H1 (cell line): ENCODE data around the gene ISOC1. TPM values are rescaled to one million over a fixed set of nuclear protein-coding genes. Genes with fewer than 3 reads are reported as not detected.

Experiments
- CTCF ChIA-PET: fragments of 300-600 bp; sonication (Branson Sonifier 250); formaldehyde crosslinking; loops from one replicate; lab custom pipeline; 2021; ENCODE audit not compliant: partially characterized antibody; lab: Charles Lee
- POLR2A ChIA-PET: fragments of 300-600 bp; sonication (Branson Sonifier 250); formaldehyde crosslinking; loops from one replicate; lab custom pipeline; 2021; ENCODE audit warnings: inconsistent platforms; ENCODE audit not compliant: partially characterized antibody; lab: Charles Lee
- DNase-seq, 2 experiments: peaks; one replicate each; pipeline versions ENCODE4 v3.0.0 to v3.0.0-alpha.2; 2010 to 2022; ENCODE audit warnings: low spot score in 2 of 2, low read depth in 1 of 2, mixed read lengths in 1 of 2
- FAIRE-seq: peaks from 2 replicates; lab custom pipeline; 2011; peaks lifted over from hg19 to GRCh38; lab: Jason Lieb, UNC
- H2AFZ ChIP-seq: 2 replicates; pipeline ENCODE4 v1.8.1; 2012; ENCODE audit warnings: low read length, inconsistent platforms
- H2AK5ac ChIP-seq: 2 replicates; pipeline ENCODE4 v1.6.1; 2013; ENCODE audit warnings: low read depth, low read length
- H2BK120ac ChIP-seq: replicated peaks from 2 replicates; pipeline ENCODE3; 2013; ENCODE audit warnings: low read depth, low read length, inconsistent platforms
- H2BK12ac ChIP-seq: 2 replicates; pipeline ENCODE4 v1.6.1; 2013; ENCODE audit warnings: low read depth, low read length
- H2BK15ac ChIP-seq: 2 replicates; pipeline ENCODE4 v1.6.1; 2013; ENCODE audit warnings: low read length
- H2BK20ac ChIP-seq: 2 replicates; pipeline ENCODE4 v1.6.1; 2013; ENCODE audit warnings: low read length
- H2BK5ac ChIP-seq: 2 replicates; pipeline ENCODE4 v1.6.1; 2013; ENCODE audit warnings: low read depth, low read length
- H3K14ac ChIP-seq: 2 replicates; pipeline ENCODE4 v1.6.1; 2013; ENCODE audit warnings: inconsistent platforms; ENCODE audit not compliant: insufficient read length
- H3K18ac ChIP-seq: 2 replicates; pipeline ENCODE4 v1.6.1; 2013; ENCODE audit warnings: low read length; ENCODE audit errors: extremely low read depth
- H3K23ac ChIP-seq: 2 replicates; pipeline ENCODE4 v1.6.1; 2013; ENCODE audit warnings: inconsistent platforms; ENCODE audit not compliant: insufficient read length
- H3K23me2 ChIP-seq: 2 replicates; pipeline ENCODE4 v1.6.1; 2013; ENCODE audit warnings: low read depth, low read length
- H3K27ac ChIP-seq: 2 replicates; pipeline ENCODE4 v1.6.1; 2011; ENCODE audit warnings: low read depth, low read length, inconsistent platforms
- H3K27me3 ChIP-seq, 4 experiments: replicated peaks in 1 of 4; 1 replicate in 1 of 4; 2 replicates in 3 of 4; pipeline versions ENCODE4 v1.6.1 to v1.8.1; 2011 to 2013; ENCODE audit warnings: low read length in 3 of 4, mild to moderate bottlenecking in 3 of 4, inconsistent platforms in 2 of 4, mixed read lengths in 2 of 4, moderate library complexity in 1 of 4; ENCODE audit not compliant: control insufficient read depth in 3 of 4, insufficient read depth in 3 of 4; ENCODE audit errors: extremely low read depth in 1 of 4
- H3K36me3 ChIP-seq, 4 experiments: 2 replicates each; pipeline versions ENCODE4 v1.6.1 to v1.8.1; 2011 to 2013; ENCODE audit warnings: mild to moderate bottlenecking in 4 of 4, low read length in 3 of 4, moderate library complexity in 2 of 4, control low read depth in 1 of 4, inconsistent platforms in 1 of 4; ENCODE audit not compliant: insufficient read depth in 4 of 4, control insufficient read depth in 2 of 4
- H3K4ac ChIP-seq: replicated peaks from 2 replicates; pipeline ENCODE3; 2013; ENCODE audit warnings: low read length, low read depth, mixed read lengths, inconsistent platforms; ENCODE audit not compliant: insufficient read length
- H3K4me1 ChIP-seq, 4 experiments: replicated peaks in 1 of 4; 1 replicate in 1 of 4; 2 replicates in 3 of 4; pipeline versions ENCODE4 v1.6.1 to v1.8.1; 2011 to 2013; ENCODE audit warnings: low read length in 3 of 4, inconsistent platforms in 2 of 4, mixed read lengths in 1 of 4; ENCODE audit not compliant: insufficient read depth in 4 of 4, control insufficient read depth in 3 of 4
- H3K4me2 ChIP-seq, 2 experiments: 2 replicates each; pipeline versions ENCODE4 v1.6.1 to v1.8.1; 2011 to 2013; ENCODE audit warnings: low read depth in 2 of 2, low read length in 2 of 2, control low read depth in 1 of 2, inconsistent platforms in 1 of 2, mild to moderate bottlenecking in 1 of 2; ENCODE audit not compliant: insufficient read depth in 1 of 2
- H3K4me3 ChIP-seq, 4 experiments: fragments of 200-600, 300-600 bp in 1 of 4; sonication (generic), shearing (Covaris generic), sonication (Bioruptor Twin) in 1 of 4; 2 replicates each; pipeline versions ENCODE4 v1.5.1 to v1.8.1; 2011 to 2016; ENCODE audit warnings: low read length in 4 of 4, low read depth in 3 of 4, control low read depth in 2 of 4, inconsistent platforms in 2 of 4, mild to moderate bottlenecking in 2 of 4, mixed read lengths in 1 of 4, moderate library complexity in 1 of 4; ENCODE audit not compliant: insufficient read depth in 2 of 4; ENCODE audit errors: extremely low read depth in 1 of 4
- H3K56ac ChIP-seq: replicated peaks from 2 replicates; pipeline ENCODE3; 2013; ENCODE audit warnings: low read depth, mild to moderate bottlenecking, mixed read lengths, low read length, inconsistent platforms; ENCODE audit not compliant: insufficient read length
- H3K79me1 ChIP-seq: 2 replicates; pipeline ENCODE4 v1.6.1; 2013; ENCODE audit warnings: low read depth, low read length, control low read depth
- H3K79me2 ChIP-seq, 2 experiments: 2 replicates each; pipeline versions ENCODE4 v1.6.1 to v1.8.1; 2012 to 2013; ENCODE audit warnings: low read length in 2 of 2, mild to moderate bottlenecking in 2 of 2, inconsistent platforms in 1 of 2; ENCODE audit not compliant: insufficient read depth in 2 of 2, control insufficient read depth in 1 of 2
- H3K9ac ChIP-seq, 4 experiments: replicated peaks in 1 of 4; 1 replicate in 1 of 4; 2 replicates in 3 of 4; pipeline versions ENCODE4 v1.6.1 to v1.8.1; 2011 to 2013; ENCODE audit warnings: low read depth in 3 of 4, low read length in 3 of 4, control low read depth in 2 of 4, mild to moderate bottlenecking in 2 of 4, moderate library complexity in 2 of 4, inconsistent platforms in 1 of 4; ENCODE audit errors: extremely low read depth in 1 of 4
- H3K9me3 ChIP-seq, 2 experiments: 2 replicates each; pipeline versions ENCODE4 v1.6.1 to v1.8.1; 2012 to 2013; ENCODE audit warnings: mild to moderate bottlenecking in 2 of 2, moderate library complexity in 2 of 2, control low read depth in 1 of 2, inconsistent platforms in 1 of 2, low read depth in 1 of 2, low read length in 1 of 2, mixed read lengths in 1 of 2; ENCODE audit not compliant: insufficient read depth in 2 of 2
- H4K20me1 ChIP-seq, 2 experiments: replicated peaks in 1 of 2; 2 replicates each; pipeline versions ENCODE3 to v1.8.1; 2011 to 2013; ENCODE audit warnings: inconsistent platforms in 2 of 2, low read length in 2 of 2, mild to moderate bottlenecking in 1 of 2; ENCODE audit not compliant: insufficient read depth in 2 of 2, control insufficient read depth in 1 of 2
- H4K5ac ChIP-seq: 2 replicates; pipeline ENCODE4 v1.6.1; 2013; ENCODE audit warnings: low read length, low read depth, mixed read lengths, inconsistent platforms; ENCODE audit not compliant: insufficient read length
- H4K8ac ChIP-seq: 2 replicates; pipeline ENCODE4 v1.8.0; 2013; ENCODE audit warnings: mild to moderate bottlenecking, moderate library complexity, low read length, inconsistent platforms; ENCODE audit not compliant: insufficient read depth; ENCODE audit errors: extremely low read depth
- H4K91ac ChIP-seq: replicated peaks from 2 replicates; pipeline ENCODE3; 2013; ENCODE audit warnings: low read length, mixed read lengths, inconsistent platforms; ENCODE audit not compliant: insufficient read length
- BCL11A ChIP-seq, 2 experiments: IDR thresholded peaks; one replicate each; pipeline ENCODE4 v1.6.1; 2011; ENCODE audit warnings: low read depth in 2 of 2, low read length in 2 of 2, mild to moderate bottlenecking in 2 of 2
- EP300 ChIP-seq, 2 experiments: IDR thresholded peaks; 1 replicate in 1 of 2; 2 replicates in 1 of 2; pipeline ENCODE4 v1.6.1; 2011 to 2012; ENCODE audit warnings: low read depth in 2 of 2, low read length in 2 of 2, mild to moderate bottlenecking in 2 of 2, borderline replicate concordance in 1 of 2, inconsistent platforms in 1 of 2, moderate library complexity in 1 of 2
- FOSL1 ChIP-seq: IDR thresholded peaks from 2 replicates; pipeline ENCODE4 v1.6.1; 2011; ENCODE audit warnings: mild to moderate bottlenecking, low read depth, low read length, moderate library complexity; ENCODE audit not compliant: insufficient read depth
- GTF2F1 ChIP-seq: IDR thresholded peaks from 2 replicates; pipeline ENCODE4 v1.6.1; 2012; ENCODE audit warnings: low read depth, low read length, improper control_type of control experiment, borderline replicate concordance
- POLR2A ChIP-seq, 2 experiments: IDR thresholded peaks; 1 replicate in 1 of 2; 2 replicates in 1 of 2; pipeline ENCODE4 v1.6.1; 2011; ENCODE audit warnings: low read depth in 2 of 2, low read length in 2 of 2, mild to moderate bottlenecking in 2 of 2; ENCODE audit errors: control extremely low read depth in 1 of 2
- POLR2AphosphoS5 ChIP-seq: IDR thresholded peaks from 2 replicates; pipeline ENCODE4 v1.6.1; 2011; ENCODE audit warnings: low read depth, low read length
- SUZ12 ChIP-seq: fragments of 200-600 bp; sonication (generic); IDR thresholded peaks from 2 replicates; pipeline ENCODE4 v1.6.1; 2012; ENCODE audit warnings: mild to moderate bottlenecking, inconsistent platforms, low read length, moderate library complexity, mixed read lengths
- WGBS, 2 experiments: shearing (Covaris generic) in 1 of 2; methylation state at CpG; one replicate each; pipeline versions ENCODE4 v1.1.6 to v1.1.7; 2013 to 2015; ENCODE audit warnings: low lambda C conversion rate in 2 of 2, mixed read lengths in 2 of 2, inconsistent platforms in 1 of 2, low coverage in 1 of 2, missing lambda C conversion rate in 1 of 2; ENCODE audit not compliant: insufficient replicate concordance in 2 of 2, insufficient coverage in 1 of 2, insufficient read length in 1 of 2; ENCODE audit errors: extremely low coverage in 1 of 2, missing lambda C conversion rate in 1 of 2; 5-methylcytosine and 5-hydroxymethylcytosine counted together
- polyA plus RNA-seq, 7 experiments: library from polyadenylated mRNA; depleted of rRNA in 3 of 7; stranded (reverse) in 5 of 7; unstranded in 2 of 7; fragments of >200 nt in 5 of 7; fragments of 200-250 nt in 2 of 7; gene quantifications; 1 replicate in 5 of 7; 2 replicates in 1 of 7; 4 replicates in 1 of 7; pipeline versions ENCODE4 v1.2.1 to v1.2.3, GENCODE V29; 2011 to 2013; ENCODE audit warnings: missing spikeins in 2 of 7, mixed read lengths in 2 of 7
- total RNA-seq: library from RNA; stranded (reverse); fragmentation: NEBNext Ultra II Directional; extraction: Animal tissue kit (Norgen Biotek cat#: 25700); gene quantifications from 2 replicates; pipeline ENCODE4 v1.2.1, GENCODE V29; 2021
- TF ChIP-seq, protein P1 (sequence below): IDR thresholded peaks from 2 replicates; pipeline ENCODE4 v1.6.1; 2012; ENCODE audit warnings: inconsistent platforms
- TF ChIP-seq, protein P2 (sequence below): IDR thresholded peaks from 2 replicates; pipeline ENCODE4 v1.6.1; 2011; ENCODE audit warnings: low read length, improper control_type of control experiment

Gene ISOC1
- total and polyA plus RNA-seq, 2 of the 8 experiments (the other 6 are each of a cell fraction or from before 2014, with no cell fraction given) = 27.7 to 34.9 TPM

GRCh38 chr5:129115680-129116079 is 21.1 kb downstream of the ISOC1 start:
- FAIRE-seq (no peak), DNase-seq (no peak)
- no peak overlapping the region for H4K5ac ChIP-seq
- no peak overlapping the region for H3K27ac ChIP-seq
- no peaks in the 10 kb centered on the region for H3K23me2 ChIP-seq
- H2AFZ ChIP-seq = no peak overlapping the region
- H2AK5ac ChIP-seq = no peak overlapping the region
- no peak overlapping the region for H3K4ac ChIP-seq
- peaks cover 0 to 9% (median 5%) of the 10 kb centered on the region in 4 experiments; a peak in 4 of 7 replicates for H3K4me1 ChIP-seq
- H3K14ac ChIP-seq = no peak overlapping the region
- CTCF ChIA-PET = interaction anchor here (1.0 to 3.3 kb wide), 2 partner anchors 10 to 19 kb away, joined by 3 to 22 read pairs; no protein-coding TSS in a partner anchor
- H3K9me3 ChIP-seq = no peaks in the 10 kb centered on the region
- 72% methylated on average over 2 of the region's 2 CpGs; no CpG with 5 or more reads in 1 of the 2 experiments for WGBS, 2 experiments
- H3K36me3 ChIP-seq = peaks cover 0 to 4% (median 0%) of the 10 kb centered on the region in 4 experiments; a peak in 2 of 8 replicates
- POLR2A ChIA-PET = no interaction called here
- no peak overlapping the region for H2BK120ac ChIP-seq
- no peak overlapping the region for H3K9ac ChIP-seq
- H2BK20ac ChIP-seq = no peak overlapping the region
- no peak overlapping the region for H3K4me3 ChIP-seq
- H3K79me2 ChIP-seq = no peaks in the 10 kb centered on the region
- H4K8ac ChIP-seq = no peak overlapping the region
- H4K91ac ChIP-seq = no peak overlapping the region
- no peak overlapping the region for H2BK5ac ChIP-seq
- no peak overlapping the region for H2BK12ac ChIP-seq
- no peaks in the 10 kb centered on the region for H3K79me1 ChIP-seq
- H3K18ac ChIP-seq = no peak overlapping the region
- H3K4me2 ChIP-seq = no peak overlapping the region
- H3K56ac ChIP-seq = no peak overlapping the region
- no peak overlapping the region for H3K23ac ChIP-seq
- no peak overlapping the region for H2BK15ac ChIP-seq
- H3K27me3 ChIP-seq = no peaks in the 10 kb centered on the region
- no peaks in the 10 kb centered on the region for H4K20me1 ChIP-seq
- TF ChIP-seq, protein P1, sequence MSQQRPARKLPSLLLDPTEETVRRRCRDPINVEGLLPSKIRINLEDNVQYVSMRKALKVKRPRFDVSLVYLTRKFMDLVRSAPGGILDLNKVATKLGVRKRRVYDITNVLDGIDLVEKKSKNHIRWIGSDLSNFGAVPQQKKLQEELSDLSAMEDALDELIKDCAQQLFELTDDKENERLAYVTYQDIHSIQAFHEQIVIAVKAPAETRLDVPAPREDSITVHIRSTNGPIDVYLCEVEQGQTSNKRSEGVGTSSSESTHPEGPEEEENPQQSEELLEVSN = no peak
- TF ChIP-seq, protein P2, sequence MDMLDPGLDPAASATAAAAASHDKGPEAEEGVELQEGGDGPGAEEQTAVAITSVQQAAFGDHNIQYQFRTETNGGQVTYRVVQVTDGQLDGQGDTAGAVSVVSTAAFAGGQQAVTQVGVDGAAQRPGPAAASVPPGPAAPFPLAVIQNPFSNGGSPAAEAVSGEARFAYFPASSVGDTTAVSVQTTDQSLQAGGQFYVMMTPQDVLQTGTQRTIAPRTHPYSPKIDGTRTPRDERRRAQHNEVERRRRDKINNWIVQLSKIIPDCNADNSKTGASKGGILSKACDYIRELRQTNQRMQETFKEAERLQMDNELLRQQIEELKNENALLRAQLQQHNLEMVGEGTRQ = no peak
- no peak for TF ChIP-seq GTF2F1
- TF ChIP-seq SUZ12 = no peak
- no peak for TF ChIP-seq BCL11A (IDR thresholded peaks at IDR 0.05; ENCODE audit: low read depth in 2 of 2, low read length in 2 of 2)
- TF ChIP-seq EP300 (IDR thresholded peaks at IDR 0.05; ENCODE audit: borderline replicate concordance in 1 of 2, low read depth in 2 of 2, low read length in 2 of 2) = no peak
- TF ChIP-seq POLR2AphosphoS5 = no peak
- no peak for TF ChIP-seq FOSL1
- no peak for TF ChIP-seq POLR2A (IDR thresholded peaks at IDR 0.05; ENCODE audit: control extremely low read depth in 1 of 2, low read depth in 2 of 2, low read length in 2 of 2)
